MCF 10A (cell line): ENCODE measurements around the gene FAM13A. TPM values are rescaled to one million over a fixed set of nuclear protein-coding genes. Genes with fewer than 3 reads are reported as not detected.

Source experiments
- BruUV-seq: library from RNA; stranded (reverse); fragments of 400-500 nt; replicated peaks from 2 replicates; lab custom pipeline; 2021; lab: Mats Ljungman, UMichigan
- CTCF ChIA-PET: fragments of 300-600 bp; sonication (Branson Sonifier 250); formaldehyde crosslinking; extraction: SDS; loops from one replicate; lab custom pipeline; 2021; ENCODE audit warnings: antibody characterized with exemption, inconsistent platforms; lab: Yijun Ruan, JAX
- POLR2A ChIA-PET: fragments of 300-600, 350-650 bp; sonication (Branson Sonifier 250); formaldehyde crosslinking; extraction: SDS; loops from one replicate; lab custom pipeline; 2020; ENCODE audit warnings: antibody characterized with exemption, inconsistent platforms; lab: Yijun Ruan, JAX
- DNase-seq: peaks from one replicate; pipeline ENCODE4 v3.0.0-alpha.2; 2018; ENCODE audit not compliant: unreplicated experiment
- H3K27ac Mint-ChIP-seq: one replicate; pipeline ENCODE4 v1.8.0; 2022; ENCODE audit warnings: mild to moderate bottlenecking, low read depth, mixed read lengths; ENCODE audit not compliant: unreplicated experiment
- H3K27me3 Mint-ChIP-seq: one replicate; pipeline ENCODE4 v1.8.0; 2022; ENCODE audit warnings: mixed read lengths; ENCODE audit not compliant: insufficient read depth, unreplicated experiment
- H3K36me3 Mint-ChIP-seq: one replicate; pipeline ENCODE4 v1.8.0; 2022; ENCODE audit warnings: mild to moderate bottlenecking, moderate library complexity, mixed read lengths; ENCODE audit not compliant: insufficient read depth, unreplicated experiment
- H3K4me1 Mint-ChIP-seq: one replicate; pipeline ENCODE4 v1.8.0; 2022; ENCODE audit warnings: mixed read lengths; ENCODE audit not compliant: insufficient read depth, unreplicated experiment
- H3K4me3 Mint-ChIP-seq: one replicate; pipeline ENCODE4 v1.8.0; 2022; ENCODE audit warnings: mild to moderate bottlenecking, moderate library complexity, mixed read lengths; ENCODE audit not compliant: unreplicated experiment
- H3K9me3 Mint-ChIP-seq: one replicate; pipeline ENCODE4 v1.8.0; 2022; ENCODE audit warnings: mixed read lengths; ENCODE audit not compliant: unreplicated experiment
- intact Hi-C: fragments of 100-400 bp; cut with micrococcal nuclease; formaldehyde crosslinking; loops from 2 replicates; pipeline ENCODE4 v1.14.1; 2022
- total RNA-seq: library from RNA; stranded (reverse); gene quantifications from 2 replicates; pipeline ENCODE4 v1.2.3, GENCODE V29; 2022
- TF ChIP-seq, protein P1 (sequence below): fragments of 200-600 bp; IDR thresholded peaks from one replicate; pipeline ENCODE4 v1.8.0; 2022; ENCODE audit warnings: antibody characterized with exemption, mild to moderate bottlenecking; ENCODE audit not compliant: unreplicated experiment

The FAM13A gene
- total RNA-seq, 1 experiment from 2014 or later, result 11.1 TPM

DNA sequence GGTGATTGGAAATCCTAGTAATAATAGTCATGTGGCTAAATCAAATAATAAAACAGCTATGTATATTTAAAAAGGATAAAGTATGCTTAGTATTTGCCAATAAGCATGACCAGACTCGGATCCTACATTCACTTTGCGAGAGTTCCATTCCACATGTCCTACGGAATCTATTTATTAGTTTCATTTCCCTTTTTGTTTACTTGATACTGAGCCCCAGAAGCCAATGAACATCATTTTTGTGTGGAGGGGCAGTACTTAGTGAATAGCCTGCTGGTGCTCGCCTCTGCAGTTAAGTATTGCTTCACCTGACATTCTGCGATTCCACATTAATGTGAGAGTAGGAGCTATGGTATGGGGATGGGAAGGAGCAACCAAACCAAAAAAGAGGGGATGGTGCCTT lies 300.8 kb downstream of the FAM13A start:
- Mint-ChIP-seq H3K4me3 (no peak overlapping the region), H3K4me1 (no peaks in the 10 kb centered on the region), H3K36me3 (peaks cover 22% of the 10 kb centered on the region), H3K27ac (no peak overlapping the region), H3K9me3 (no peaks in the 10 kb centered on the region), H3K27me3 (no peaks in the 10 kb centered on the region)
- no TSS peak for BruUV-seq
- TF ChIP-seq, protein P1, sequence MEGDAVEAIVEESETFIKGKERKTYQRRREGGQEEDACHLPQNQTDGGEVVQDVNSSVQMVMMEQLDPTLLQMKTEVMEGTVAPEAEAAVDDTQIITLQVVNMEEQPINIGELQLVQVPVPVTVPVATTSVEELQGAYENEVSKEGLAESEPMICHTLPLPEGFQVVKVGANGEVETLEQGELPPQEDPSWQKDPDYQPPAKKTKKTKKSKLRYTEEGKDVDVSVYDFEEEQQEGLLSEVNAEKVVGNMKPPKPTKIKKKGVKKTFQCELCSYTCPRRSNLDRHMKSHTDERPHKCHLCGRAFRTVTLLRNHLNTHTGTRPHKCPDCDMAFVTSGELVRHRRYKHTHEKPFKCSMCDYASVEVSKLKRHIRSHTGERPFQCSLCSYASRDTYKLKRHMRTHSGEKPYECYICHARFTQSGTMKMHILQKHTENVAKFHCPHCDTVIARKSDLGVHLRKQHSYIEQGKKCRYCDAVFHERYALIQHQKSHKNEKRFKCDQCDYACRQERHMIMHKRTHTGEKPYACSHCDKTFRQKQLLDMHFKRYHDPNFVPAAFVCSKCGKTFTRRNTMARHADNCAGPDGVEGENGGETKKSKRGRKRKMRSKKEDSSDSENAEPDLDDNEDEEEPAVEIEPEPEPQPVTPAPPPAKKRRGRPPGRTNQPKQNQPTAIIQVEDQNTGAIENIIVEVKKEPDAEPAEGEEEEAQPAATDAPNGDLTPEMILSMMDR, result no peak
- ChIA-PET CTCF (interaction anchor here (1.2 to 2.1 kb wide), 2 partner anchors 62 to 268 kb away, joined by 3 to 5 read pairs; no protein-coding TSS in a partner anchor), POLR2A (interaction anchor here (0.9 to 2.0 kb wide), 2 partner anchors 10 to 67 kb away, joined by 4 to 10 read pairs; no protein-coding TSS in a partner anchor)
- intact Hi-C loops, result no loop called here
- DNase-seq, result no peak

DNA sequence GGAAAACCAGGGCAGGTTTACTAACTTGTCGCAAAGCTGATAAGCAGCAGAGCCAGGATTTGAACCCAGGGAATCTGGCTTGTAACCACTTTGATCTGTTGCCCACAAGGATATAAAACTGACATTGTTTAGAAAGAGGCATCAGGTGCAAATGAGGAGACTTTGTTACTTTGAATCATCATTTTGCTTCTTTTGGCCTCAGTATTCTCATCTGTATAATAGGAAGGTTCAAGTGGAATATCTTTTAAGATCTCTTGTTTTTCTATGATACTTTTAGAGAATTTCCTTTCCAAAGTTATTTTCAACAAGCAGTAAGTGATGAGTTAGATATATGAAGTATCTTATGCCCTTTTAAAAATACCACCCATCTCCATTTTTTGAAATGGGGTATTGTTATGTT lies 301.5 kb downstream of the FAM13A start:
- Mint-ChIP-seq H3K36me3 (peaks cover 28% of the 10 kb centered on the region), H3K4me1 (no peaks in the 10 kb centered on the region), H3K4me3 (no peak overlapping the region), H3K9me3 (no peaks in the 10 kb centered on the region), H3K27ac (no peak overlapping the region), H3K27me3 (no peaks in the 10 kb centered on the region)
- BruUV-seq, result no TSS peak
- POLR2A ChIA-PET, result interaction anchor here (0.6 to 2.0 kb wide), 3 partner anchors 10 to 1646 kb away, joined by 3 to 10 read pairs (median 4); no protein-coding TSS in a partner anchor
- TF ChIP-seq, protein P1, result no peak
- intact Hi-C loops, result no loop called here
- CTCF ChIA-PET, result interaction anchor here (2.1 kb wide), 1 partner anchor 268 kb away, joined by 5 read pairs; no protein-coding TSS in a partner anchor
- DNase-seq, result no peak

DNA sequence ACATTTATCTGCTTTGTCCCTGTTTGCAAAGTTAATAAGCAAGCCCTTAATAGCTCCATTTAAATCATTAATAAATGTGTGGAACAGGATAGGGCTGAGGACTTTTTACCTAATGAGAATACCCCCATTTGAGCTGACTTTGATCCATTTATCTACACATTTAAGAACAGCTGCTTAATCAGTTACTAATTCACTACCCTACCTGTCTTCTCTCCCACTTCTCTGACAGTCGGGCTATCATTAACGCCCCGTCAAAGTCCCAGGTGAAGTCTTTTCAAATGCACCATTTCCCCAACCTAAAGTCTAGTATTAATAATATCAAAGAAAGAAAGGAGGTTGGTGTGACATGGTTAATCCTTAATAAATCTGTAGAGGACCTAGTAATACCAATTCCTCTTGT lies 302.2 kb downstream of the FAM13A start:
- intact Hi-C loops, result no loop called here
- Mint-ChIP-seq H3K4me3 (no peak overlapping the region), H3K9me3 (no peaks in the 10 kb centered on the region), H3K27ac (no peak overlapping the region), H3K4me1 (no peaks in the 10 kb centered on the region), H3K27me3 (no peaks in the 10 kb centered on the region), H3K36me3 (peaks cover 34% of the 10 kb centered on the region)
- ChIA-PET POLR2A (interaction anchor here (0.9 to 1.1 kb wide), 3 partner anchors 11 to 184 kb away, joined by 3 to 4 read pairs (median 4); no protein-coding TSS in a partner anchor), CTCF (interaction anchor here (0.8 to 2.1 kb wide), 3 partner anchors 17 to 269 kb away, joined by 3 to 5 read pairs (median 4); no protein-coding TSS in a partner anchor)
- BruUV-seq, result no TSS peak
- TF ChIP-seq, protein P1, result no peak
- DNase-seq, result no peak

DNA sequence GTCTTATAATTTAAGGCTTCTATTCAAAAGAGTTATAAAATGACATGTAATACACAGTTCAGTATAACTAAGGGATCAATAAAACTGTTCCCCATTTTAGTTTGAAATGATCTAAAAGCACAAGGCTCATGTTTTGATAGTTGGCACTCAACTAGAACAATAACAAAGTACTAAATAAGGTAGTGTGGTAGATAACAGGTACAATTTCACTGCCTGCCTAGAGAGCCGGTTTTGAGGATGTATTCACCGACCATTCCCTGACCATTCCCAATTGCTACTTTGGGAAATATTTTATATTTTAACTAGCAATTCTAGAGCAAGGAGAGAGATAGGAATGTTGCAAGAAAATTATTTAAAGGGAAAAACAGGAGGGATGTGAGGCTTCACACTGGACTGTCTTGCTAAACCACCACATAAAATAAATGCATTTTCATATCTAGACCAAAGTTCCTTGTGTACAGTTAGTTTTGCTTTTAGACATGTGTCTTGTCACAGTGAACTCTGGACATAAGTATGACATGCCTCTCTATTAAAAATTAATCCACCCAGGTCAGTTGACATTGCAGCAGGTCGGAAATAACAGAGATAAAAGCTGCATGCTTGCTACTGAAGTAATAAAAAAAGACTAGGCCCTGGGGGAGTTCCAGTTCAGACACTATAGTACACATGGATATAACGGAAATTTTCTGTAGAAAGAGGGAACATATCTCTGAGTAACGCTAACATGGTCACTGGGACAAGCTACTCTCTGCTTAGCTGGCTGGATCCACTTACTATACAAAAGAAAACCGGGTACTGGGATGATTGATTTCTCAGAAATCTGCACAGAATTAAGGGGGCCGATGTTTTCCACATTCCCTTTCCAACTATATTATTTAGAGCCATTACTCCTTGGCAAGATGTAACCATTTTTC lies 303.1 kb downstream of the FAM13A start:
- no peak for DNase-seq
- ChIA-PET POLR2A (interaction anchor here (0.9 to 1.1 kb wide), 3 partner anchors 12 to 184 kb away, joined by 3 to 4 read pairs (median 4); no protein-coding TSS in a partner anchor), CTCF (interaction anchor here (0.8 to 0.9 kb wide), 2 partner anchors 16 to 20 kb away, joined by 3 to 4 read pairs; no protein-coding TSS in a partner anchor)
- H3K27ac Mint-ChIP-seq, result no peak overlapping the region
- no TSS peak for BruUV-seq
- H3K4me1 Mint-ChIP-seq, result no peaks in the 10 kb centered on the region
- H3K9me3 Mint-ChIP-seq, result no peaks in the 10 kb centered on the region
- TF ChIP-seq, protein P1, result no peak
- no peaks in the 10 kb centered on the region for H3K27me3 Mint-ChIP-seq
- H3K4me3 Mint-ChIP-seq, result no peak overlapping the region
- intact Hi-C loops, result no loop called here
- H3K36me3 Mint-ChIP-seq, result peaks cover 41% of the 10 kb centered on the region
